CD4-positive, alpha-beta T cell (primary cell): ENCODE results near the gene TMEM181. TPM values are rescaled to one million over a fixed set of nuclear protein-coding genes. Genes with fewer than 3 reads are reported as not detected.
A peak's percentile ranks its signal among the peaks of the same experiment; 100 is the strongest.

Source experiments
- ATAC-seq: fragments of 200-7000 bp; cut with Tn5 transposase; one replicate; pipeline ENCODE4 v1.10.0; 2022; ENCODE audit warnings: mild to moderate bottlenecking; ENCODE audit not compliant: poor library complexity
- CTCF ChIA-PET: fragments of 350-600 bp; sonication (Branson Sonifier 250); formaldehyde crosslinking; loops from one replicate; lab custom pipeline; 2021; ENCODE audit warnings: antibody characterized with exemption, inconsistent platforms; lab: Charles Lee
- POLR2A ChIA-PET: fragments of 350-600 bp; sonication (Branson Sonifier 250); formaldehyde crosslinking; loops from one replicate; lab custom pipeline; 2021; ENCODE audit warnings: antibody characterized with exemption, inconsistent platforms; lab: Charles Lee
- DNase-seq, 14 experiments: peaks; one replicate each; pipeline ENCODE4 v3.0.0-alpha.2; 2013 to 2020; ENCODE audit warnings: mixed read lengths in 2 of 14
- H3K27ac ChIP-seq, 2 donors: one replicate each; pipeline versions ENCODE4 v1.5.1 to v1.7.0; 2013; ENCODE audit warnings: low read length in 2 of 2, low read depth in 1 of 2, mild to moderate bottlenecking in 1 of 2
- H3K27me3 ChIP-seq, 2 experiments: 1 replicate in 1 of 2; 2 replicates in 1 of 2; pipeline versions ENCODE4 v1.6.1 to v1.7.0; 2013; ENCODE audit warnings: low read length in 2 of 2, control low read depth in 1 of 2, mild to moderate bottlenecking in 1 of 2, moderate library complexity in 1 of 2; ENCODE audit not compliant: insufficient read depth in 2 of 2, control insufficient read depth in 1 of 2
- H3K36me3 ChIP-seq: one replicate; pipeline ENCODE4 v1.6.1; 2013; ENCODE audit warnings: low read length, control low read depth; ENCODE audit not compliant: insufficient read depth
- H3K4me1 ChIP-seq: one replicate; pipeline ENCODE4 v1.6.1; 2013; ENCODE audit warnings: low read length, control low read depth; ENCODE audit not compliant: insufficient read depth
- H3K4me3 ChIP-seq: one replicate; pipeline ENCODE4 v1.5.1; 2013; ENCODE audit warnings: mild to moderate bottlenecking, low read length, moderate library complexity
- H3K9me3 ChIP-seq, 2 experiments: 1 replicate in 1 of 2; 2 replicates in 1 of 2; pipeline versions ENCODE4 v1.6.1 to v1.7.0; 2013; ENCODE audit warnings: low read length in 2 of 2, mild to moderate bottlenecking in 2 of 2, control low read depth in 1 of 2, moderate library complexity in 1 of 2; ENCODE audit not compliant: control insufficient read depth in 1 of 2, insufficient read depth in 1 of 2
- H3K27ac Mint-ChIP-seq: one replicate; pipeline ENCODE4 v1.8.0; 2020; ENCODE audit warnings: mixed read lengths
- H3K27me3 Mint-ChIP-seq: one replicate; pipeline ENCODE4 v1.8.0; 2021; ENCODE audit warnings: mixed read lengths
- H3K36me3 Mint-ChIP-seq: one replicate; pipeline ENCODE4 v1.8.0; 2021; ENCODE audit warnings: low read depth, mixed read lengths
- H3K4me1 Mint-ChIP-seq: one replicate; pipeline ENCODE4 v1.8.0; 2021; ENCODE audit warnings: low read depth, mixed read lengths
- H3K4me3 Mint-ChIP-seq: one replicate; pipeline ENCODE4 v1.8.0; 2020; ENCODE audit warnings: mild to moderate bottlenecking, mixed read lengths
- H3K9me3 Mint-ChIP-seq: one replicate; pipeline ENCODE4 v1.8.0; 2020; ENCODE audit warnings: mixed read lengths
- intact Hi-C, 2 experiments: fragments of 100-400 bp; cut with DNase I in 1 of 2; cut with micrococcal nuclease in 1 of 2; formaldehyde crosslinking; loops; one replicate each; pipeline versions ENCODE4 v1.15.1 to v1.9.0; 2023 to 2025; cut with DNase I, micrococcal nuclease
- total RNA-seq, 174 experiments: library from RNA in 2 of 174; stranded (reverse) in 2 of 174; gene quantifications; one replicate each; pipeline ENCODE4 v1.2.3 and lab custom pipeline; 2021 to 2026
- TF ChIP-seq, protein P1 (sequence below): fragments of 200-600 bp; IDR thresholded peaks from one replicate; pipeline ENCODE4 v1.8.0; 2022; ENCODE audit warnings: antibody characterized with exemption, mild to moderate bottlenecking

Gene TMEM181
- total RNA-seq, 2 experiments from 2014 or later, result 10.2 to 10.9 TPM

DNA sequence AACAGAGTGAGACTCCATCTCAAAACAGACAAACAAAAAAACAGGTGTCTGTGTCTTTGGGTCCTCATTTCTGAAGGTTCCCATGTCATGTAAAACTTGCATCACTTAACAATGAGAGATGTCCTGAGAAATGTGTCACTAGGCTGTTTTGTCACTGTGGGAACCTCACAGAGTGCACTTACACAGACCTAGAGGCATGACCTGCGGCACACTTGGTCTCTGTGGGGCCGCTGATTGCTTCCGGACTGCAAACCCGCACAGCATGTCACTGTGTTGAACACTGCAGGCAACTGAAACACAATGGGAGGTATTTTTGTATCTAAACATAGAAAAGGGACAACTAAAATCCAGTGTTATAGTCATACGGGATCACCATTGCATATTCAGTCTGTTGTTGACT is 42.3 kb upstream of the TMEM181 start:
- TF ChIP-seq, protein P1, sequence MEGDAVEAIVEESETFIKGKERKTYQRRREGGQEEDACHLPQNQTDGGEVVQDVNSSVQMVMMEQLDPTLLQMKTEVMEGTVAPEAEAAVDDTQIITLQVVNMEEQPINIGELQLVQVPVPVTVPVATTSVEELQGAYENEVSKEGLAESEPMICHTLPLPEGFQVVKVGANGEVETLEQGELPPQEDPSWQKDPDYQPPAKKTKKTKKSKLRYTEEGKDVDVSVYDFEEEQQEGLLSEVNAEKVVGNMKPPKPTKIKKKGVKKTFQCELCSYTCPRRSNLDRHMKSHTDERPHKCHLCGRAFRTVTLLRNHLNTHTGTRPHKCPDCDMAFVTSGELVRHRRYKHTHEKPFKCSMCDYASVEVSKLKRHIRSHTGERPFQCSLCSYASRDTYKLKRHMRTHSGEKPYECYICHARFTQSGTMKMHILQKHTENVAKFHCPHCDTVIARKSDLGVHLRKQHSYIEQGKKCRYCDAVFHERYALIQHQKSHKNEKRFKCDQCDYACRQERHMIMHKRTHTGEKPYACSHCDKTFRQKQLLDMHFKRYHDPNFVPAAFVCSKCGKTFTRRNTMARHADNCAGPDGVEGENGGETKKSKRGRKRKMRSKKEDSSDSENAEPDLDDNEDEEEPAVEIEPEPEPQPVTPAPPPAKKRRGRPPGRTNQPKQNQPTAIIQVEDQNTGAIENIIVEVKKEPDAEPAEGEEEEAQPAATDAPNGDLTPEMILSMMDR, result no peak
- peaks cover 43% of the 10 kb centered on the region for H3K4me1 Mint-ChIP-seq
- intact Hi-C loops, result loop anchor here in 1 of 2 experiments (5.0 kb wide), 1 partner anchor 295 kb away; no protein-coding TSS in a partner anchor

DNA sequence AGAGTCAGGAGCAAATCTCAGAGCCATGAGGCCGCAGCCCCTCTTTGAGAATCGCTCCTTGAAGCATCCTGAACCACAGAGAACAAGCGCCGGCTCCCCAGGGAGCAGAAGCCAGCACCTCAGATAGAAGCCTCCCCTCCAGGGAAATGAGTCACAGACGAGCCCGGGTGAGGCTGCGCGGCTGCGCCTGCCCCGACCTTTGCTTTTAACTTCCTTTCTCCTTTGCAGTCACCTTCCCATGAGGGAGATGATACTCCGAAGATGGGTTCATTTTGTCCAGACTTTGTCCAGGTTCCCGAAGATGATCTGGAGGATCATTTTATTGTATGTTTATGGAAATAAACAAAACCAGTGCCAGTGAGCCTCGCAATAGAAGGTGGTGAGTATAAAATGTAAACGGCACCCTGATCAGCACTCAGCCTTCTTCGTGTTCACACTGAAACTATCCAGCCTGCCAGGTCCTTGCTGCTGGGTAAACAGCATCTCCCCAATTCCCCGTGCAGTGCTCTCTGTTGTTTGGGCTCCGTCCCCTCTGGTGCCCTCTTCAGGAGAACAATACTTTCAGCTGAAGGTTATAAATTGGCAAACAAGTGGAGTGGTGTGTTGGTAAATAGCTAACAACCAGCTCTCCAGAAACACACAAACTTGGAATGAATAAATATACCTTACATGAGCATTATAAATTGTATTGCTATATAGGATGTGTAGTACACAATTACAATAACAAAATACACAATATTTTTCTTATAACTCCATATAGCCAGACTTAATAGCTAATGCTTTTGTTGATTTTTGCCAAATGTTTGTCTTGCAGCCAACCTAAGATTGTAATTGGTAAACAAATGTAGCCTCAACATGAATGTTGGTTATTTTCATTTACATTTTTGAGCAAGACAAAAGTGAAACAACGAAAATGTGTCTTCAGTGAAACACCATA is 41.4 kb upstream of the TMEM181 start:
- Mint-ChIP-seq H3K27ac (no peak overlapping the region), H3K36me3 (no peaks in the 10 kb centered on the region), H3K9me3 (no peaks in the 10 kb centered on the region), H3K4me3 (peak overlapping the region; percentile 73), H3K4me1 (peaks cover 39% of the 10 kb centered on the region), H3K27me3 (peaks cover 40% of the 10 kb centered on the region)
- H3K4me1 ChIP-seq, result peaks cover 42% of the 10 kb centered on the region
- POLR2A ChIA-PET, result no interaction called here
- no peaks in the 10 kb centered on the region for H3K36me3 ChIP-seq
- peak overlapping the region in 1 of 2 donors; percentile 41 for H3K27ac ChIP-seq
- DNase-seq (peak; percentile 17 to 78 (median 40)), ATAC-seq (peak; percentile 85)
- H3K9me3 ChIP-seq, result no peaks in the 10 kb centered on the region
- intact Hi-C loops, result loop anchor here (2.0 to 5.0 kb wide), 2 partner anchors 296 to 298 kb away; no protein-coding TSS in a partner anchor
- CTCF ChIA-PET, result interaction anchor here (0.9 to 1.5 kb wide), 2 partner anchors 298 to 304 kb away, joined by 5 to 7 read pairs; no protein-coding TSS in a partner anchor
- peaks cover 2 to 7% of the 10 kb centered on the region in 2 experiments for H3K27me3 ChIP-seq
- TF ChIP-seq, protein P1, result peak; percentile 34
- peak overlapping the region; percentile 51 for H3K4me3 ChIP-seq

More for the DNA sequence above, 42.3 kb upstream of the TMEM181 start:
- Histone ChIP-seq H3K4me1 (peaks cover 42% of the 10 kb centered on the region), H3K36me3 (no peaks in the 10 kb centered on the region), H3K4me3 (no peak overlapping the region), H3K27ac (no peak overlapping the region), H3K27me3 (peaks cover 2 to 5% of the 10 kb centered on the region in 2 experiments), H3K9me3 (no peaks in the 10 kb centered on the region)
- H3K27me3 Mint-ChIP-seq, result peaks cover 38% of the 10 kb centered on the region
- ChIA-PET CTCF (no interaction called here), POLR2A (no interaction called here)
- no peaks in the 10 kb centered on the region for H3K9me3 Mint-ChIP-seq
- no peak overlapping the region for H3K27ac Mint-ChIP-seq
- peak overlapping the region; percentile 73 for H3K4me3 Mint-ChIP-seq
- no peaks in the 10 kb centered on the region for H3K36me3 Mint-ChIP-seq
- ATAC-seq (no peak), DNase-seq (no peak)

DNA sequence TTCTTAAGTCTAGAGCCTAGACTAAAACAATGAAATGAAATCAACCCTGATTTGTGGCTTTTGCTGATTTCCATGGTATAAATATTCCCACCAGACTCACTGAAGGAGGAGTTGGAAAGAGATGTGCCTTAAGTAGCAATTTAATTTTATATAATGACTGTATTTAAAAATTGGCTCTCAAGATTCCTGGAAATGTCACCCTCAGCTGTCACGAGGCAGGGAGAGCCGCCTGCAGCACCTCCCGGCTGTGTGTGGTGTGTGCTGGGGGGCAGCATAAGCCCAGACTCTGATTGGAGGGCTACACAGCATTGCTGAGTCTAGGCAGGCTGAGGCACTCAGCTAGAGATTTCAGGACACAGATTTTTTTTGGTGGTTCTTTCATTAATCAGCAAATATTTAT is 40.6 kb upstream of the TMEM181 start:
- no peak overlapping the region for H3K4me3 Mint-ChIP-seq

More for the DNA sequence above, 40.6 kb upstream of the TMEM181 start:
- Mint-ChIP-seq H3K27ac (no peak overlapping the region), H3K36me3 (no peaks in the 10 kb centered on the region), H3K27me3 (peaks cover 49% of the 10 kb centered on the region), H3K9me3 (no peaks in the 10 kb centered on the region), H3K4me1 (peaks cover 34% of the 10 kb centered on the region)
- TF ChIP-seq, protein P1, result no peak
- ChIA-PET CTCF (interaction anchor here (0.9 to 1.5 kb wide), 2 partner anchors 298 to 305 kb away, joined by 5 to 7 read pairs; no protein-coding TSS in a partner anchor), POLR2A (no interaction called here)
- Histone ChIP-seq H3K4me3 (no peak overlapping the region), H3K9me3 (no peaks in the 10 kb centered on the region), H3K27ac (no peak overlapping the region), H3K36me3 (no peaks in the 10 kb centered on the region), H3K4me1 (peaks cover 34% of the 10 kb centered on the region), H3K27me3 (peaks cover 2 to 12% of the 10 kb centered on the region in 2 experiments)
- ATAC-seq (no peak), DNase-seq (no peak)
- intact Hi-C loops, result loop anchor here (2.0 to 5.0 kb wide), 2 partner anchors 297 to 298 kb away; no protein-coding TSS in a partner anchor
